Stomach (tissue), 9 donors: Measurements from ENCODE around the gene RNF11. TPM values are rescaled to one million over a fixed set of nuclear protein-coding genes. Genes with fewer than 3 reads are reported as not detected.

Experiments used
- DNase-seq, 2 donors: peaks; one replicate each; pipeline versions ENCODE4 v3.0.0 to v3.0.0-alpha.2; 2013 to 2019
- H3K27ac ChIP-seq, 5 donors: fragments of 200-600 bp in 4 of 5; sonication (generic) in 4 of 5; one replicate each; pipeline ENCODE4 v1.5.1; 2013 to 2019; ENCODE audit warnings: mild to moderate bottlenecking in 1 of 5, moderate library complexity in 1 of 5
- H3K27me3 ChIP-seq, 3 donors: fragments of 200-600 bp; sonication (generic); one replicate each; pipeline ENCODE4 v1.5.1; 2017 to 2019; ENCODE audit warnings: mixed run types in 1 of 3
- H3K36me3 ChIP-seq, 4 donors: fragments of 200-600 bp; sonication (generic); 1 replicate in 3 of 4; 2 replicates in 1 of 4; pipeline ENCODE4 v1.5.1; 2016 to 2019
- H3K4me1 ChIP-seq, 4 donors: fragments of 200-600 bp; sonication (generic); one replicate each; pipeline ENCODE4 v1.5.1; 2016 to 2019
- H3K4me3 ChIP-seq, 4 donors: fragments of 200-600 bp; sonication (generic) in 3 of 4; one replicate each; pipeline ENCODE4 v1.5.1; 2016 to 2019; ENCODE audit warnings: mild to moderate bottlenecking in 1 of 4
- H3K9me3 ChIP-seq, 4 donors: fragments of 200-600 bp; sonication (generic); one replicate each; pipeline ENCODE4 v1.5.1; 2016 to 2019
- EP300 ChIP-seq: sonication (generic); formaldehyde crosslinking; IDR thresholded peaks from one replicate; pipeline ENCODE4 v1.6.1; 2017; ENCODE audit warnings: antibody characterized with exemption
- POLR2A ChIP-seq, 4 donors: fragments of 450-650 bp; IDR thresholded peaks; one replicate each; pipeline ENCODE4 v1.6.1; 2016; ENCODE audit warnings: antibody characterized with exemption in 4 of 4, control low read depth in 2 of 4, mild to moderate bottlenecking in 1 of 4, moderate library complexity in 1 of 4
- POLR2AphosphoS5 ChIP-seq, 3 donors: sonication (generic); formaldehyde crosslinking; IDR thresholded peaks; one replicate each; pipeline ENCODE4 v1.6.1; 2016; ENCODE audit warnings: antibody characterized with exemption in 3 of 3
- WGBS, 5 donors: extraction: QIAGEN DNeasy Blood & Tissue Kit in 3 of 5; methylation state at CpG; one replicate each; pipeline versions ENCODE4 v1.1.5 to v1.1.7; 2013 to 2018; 5-methylcytosine and 5-hydroxymethylcytosine counted together
- intact Hi-C: fragments of 100-400 bp; cut with DNase I; formaldehyde crosslinking; loops from one replicate; pipeline ENCODE4 v1.15.1; 2023; ENCODE audit warnings: low total_unique reads
- polyA plus RNA-seq, 3 donors: library from polyadenylated mRNA; stranded (reverse); fragments of 200-250 nt; gene quantifications; one replicate each; pipeline ENCODE4 v1.2.3, GENCODE V29; 2013
- total RNA-seq, 5 donors: library from RNA; depleted of rRNA; stranded (reverse); fragments of >200 nt; gene quantifications; one replicate each; pipeline versions ENCODE4 v1.1.0 to v1.2.3, GENCODE V29; 2014 to 2016
- TF ChIP-seq, protein P1 (sequence below), 7 experiments: fragments of 450-650 bp in 4 of 7; fragments of 200-600 bp in 3 of 7; sonication (generic) in 3 of 7; IDR thresholded peaks; one replicate each; pipeline ENCODE4 v1.5.1; 2016 to 2019; ENCODE audit warnings: antibody characterized with exemption in 7 of 7, control low read depth in 2 of 7, mild to moderate bottlenecking in 1 of 7
- donor health status: healthy with polysubstance abuse.
- donor health status: Bipolar disorder and iron deficiency.
- donor health status: healthy.

The RNF11 gene
- total and polyA plus RNA-seq, 8 donors: 34.6 to 120 (median 74.4) TPM

- no peaks in the 10 kb centered on the region for H3K9me3 ChIP-seq
- H3K4me3 ChIP-seq: no peak overlapping the region
- WGBS, 5 donors: 56 to 68% (median 64%) methylated on average over 4 of the region's 4 CpGs
- peaks cover 15 to 30% (median 23%) of the 10 kb centered on the region in 4 donors for H3K4me1 ChIP-seq
- no peak for DNase-seq
- peaks cover 0 to 13% (median 3%) of the 10 kb centered on the region in 4 donors for H3K36me3 ChIP-seq
- no peak overlapping the region for H3K27ac ChIP-seq
- intact Hi-C loops: no loop called here
- H3K27me3 ChIP-seq: no peaks in the 10 kb centered on the region
- no peak for TF ChIP-seq POLR2AphosphoS5 (IDR thresholded peaks at IDR 0.05)
Measured at GRCh38 chr1:51316846-51317120, 80.7 kb downstream of the RNF11 start.

- Histone ChIP-seq H3K36me3 (peaks cover 0 to 4% (median 0%) of the 10 kb centered on the region in 4 donors), H3K27me3 (no peaks in the 10 kb centered on the region), H3K27ac (no peak overlapping the region), H3K9me3 (no peaks in the 10 kb centered on the region), H3K4me1 (peaks cover 15 to 30% (median 23%) of the 10 kb centered on the region in 4 donors), H3K4me3 (no peak overlapping the region)
- 87 to 93% (median 92%) methylated on average over 7 of the region's 7 CpGs for WGBS, 5 donors
- TF ChIP-seq POLR2A (IDR thresholded peaks at IDR 0.05) (no peak), POLR2AphosphoS5 (IDR thresholded peaks at IDR 0.05) (no peak), EP300 (no peak)
- TF ChIP-seq, protein P1, sequence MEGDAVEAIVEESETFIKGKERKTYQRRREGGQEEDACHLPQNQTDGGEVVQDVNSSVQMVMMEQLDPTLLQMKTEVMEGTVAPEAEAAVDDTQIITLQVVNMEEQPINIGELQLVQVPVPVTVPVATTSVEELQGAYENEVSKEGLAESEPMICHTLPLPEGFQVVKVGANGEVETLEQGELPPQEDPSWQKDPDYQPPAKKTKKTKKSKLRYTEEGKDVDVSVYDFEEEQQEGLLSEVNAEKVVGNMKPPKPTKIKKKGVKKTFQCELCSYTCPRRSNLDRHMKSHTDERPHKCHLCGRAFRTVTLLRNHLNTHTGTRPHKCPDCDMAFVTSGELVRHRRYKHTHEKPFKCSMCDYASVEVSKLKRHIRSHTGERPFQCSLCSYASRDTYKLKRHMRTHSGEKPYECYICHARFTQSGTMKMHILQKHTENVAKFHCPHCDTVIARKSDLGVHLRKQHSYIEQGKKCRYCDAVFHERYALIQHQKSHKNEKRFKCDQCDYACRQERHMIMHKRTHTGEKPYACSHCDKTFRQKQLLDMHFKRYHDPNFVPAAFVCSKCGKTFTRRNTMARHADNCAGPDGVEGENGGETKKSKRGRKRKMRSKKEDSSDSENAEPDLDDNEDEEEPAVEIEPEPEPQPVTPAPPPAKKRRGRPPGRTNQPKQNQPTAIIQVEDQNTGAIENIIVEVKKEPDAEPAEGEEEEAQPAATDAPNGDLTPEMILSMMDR (IDR thresholded peaks at IDR 0.05): no peak
- intact Hi-C loops: no loop called here
- no peak for DNase-seq
Measured at GRCh38 chr1:51317798-51318197, 81.7 kb downstream of the RNF11 start.

DNA sequence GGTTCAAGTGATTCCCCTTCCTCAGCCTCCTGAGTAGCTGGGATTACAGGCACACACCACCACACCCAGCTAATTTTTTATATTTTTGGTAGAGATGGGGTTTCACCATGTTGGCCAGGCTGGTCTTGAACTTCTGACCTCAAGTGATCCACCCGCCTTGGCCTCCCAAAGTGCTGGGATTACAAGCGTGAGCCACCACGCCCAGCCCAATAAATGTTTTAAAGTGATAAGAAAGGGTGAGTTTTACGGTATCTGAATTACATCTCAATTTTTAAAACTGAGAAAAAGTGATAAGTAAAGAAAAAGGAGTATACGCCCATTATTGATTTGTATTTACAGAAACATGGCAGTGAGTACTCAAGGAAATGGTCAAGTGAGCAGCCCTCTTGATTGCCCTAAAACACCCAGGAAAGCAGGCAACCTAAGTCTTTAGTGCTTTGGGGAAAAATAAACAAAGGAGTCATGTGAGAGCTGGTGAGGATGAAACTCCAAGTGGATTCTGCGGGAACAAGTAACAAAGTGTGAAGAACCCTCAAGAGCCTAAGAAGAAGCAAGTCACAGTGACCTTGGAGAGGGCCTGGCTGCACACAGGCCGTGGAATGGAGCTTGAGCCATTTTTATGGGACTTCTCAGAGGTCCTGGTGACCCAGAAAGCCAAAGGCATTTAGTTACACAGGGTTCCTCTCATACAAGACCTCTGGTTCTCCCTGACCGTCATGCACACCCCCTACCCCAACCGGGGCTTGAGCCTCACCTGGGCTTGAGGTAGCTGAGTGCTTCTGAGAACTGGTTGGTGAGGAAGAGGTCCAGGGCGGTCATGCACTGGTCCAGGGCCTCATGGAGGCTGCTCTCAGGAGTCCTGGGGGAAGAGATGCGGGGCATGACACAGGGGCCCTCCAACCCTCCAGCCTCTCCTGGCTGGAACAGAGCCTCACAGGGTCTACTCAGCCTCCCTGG lies 85.2 kb downstream of the RNF11 start:
- no peak for DNase-seq
- Histone ChIP-seq H3K27ac (no peak overlapping the region), H3K27me3 (no peaks in the 10 kb centered on the region), H3K9me3 (no peaks in the 10 kb centered on the region), H3K4me1 (peaks cover 0 to 6% (median 1%) of the 10 kb centered on the region in 4 donors), H3K4me3 (no peak overlapping the region), H3K36me3 (peaks cover 0 to 4% (median 0%) of the 10 kb centered on the region in 4 donors)
- intact Hi-C loops: no loop called here
- WGBS, 5 donors: 80 to 88% (median 85%) methylated on average over 11 of the region's 11 CpGs
- no peak for TF ChIP-seq EP300
- no peak for TF ChIP-seq POLR2A (IDR thresholded peaks at IDR 0.05)
- TF ChIP-seq, protein P1 (IDR thresholded peaks at IDR 0.05): no peak
- TF ChIP-seq POLR2AphosphoS5 (IDR thresholded peaks at IDR 0.05): no peak

DNA sequence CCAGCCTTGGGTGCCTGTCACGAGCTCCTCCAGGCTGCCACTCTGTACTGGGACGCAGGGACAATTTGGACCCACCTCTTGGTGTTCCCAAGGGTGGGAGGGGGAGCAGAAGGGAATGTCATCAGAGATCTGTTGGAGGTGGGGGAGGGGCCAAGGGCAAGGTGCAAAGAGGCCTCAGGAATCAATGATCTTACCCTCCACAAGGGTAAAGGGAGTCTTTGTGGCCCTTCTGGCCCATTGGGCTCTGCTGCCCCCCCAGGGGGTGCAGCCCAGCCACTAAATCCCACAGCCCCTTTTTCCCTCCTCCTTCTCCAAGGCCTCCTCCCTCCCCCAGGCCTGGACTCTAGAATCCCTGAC lies 85.8 kb downstream of the RNF11 start:
- Histone ChIP-seq H3K27me3 (no peaks in the 10 kb centered on the region), H3K4me1 (no peaks in the 10 kb centered on the region), H3K36me3 (peaks cover 0 to 4% (median 0%) of the 10 kb centered on the region in 4 donors), H3K27ac (no peak overlapping the region), H3K4me3 (no peak overlapping the region), H3K9me3 (no peaks in the 10 kb centered on the region)
- DNase-seq: no peak
- WGBS, 5 donors: 80 to 100% (median 89%) methylated on average over 1 to 2 of the region's 2 CpGs
- intact Hi-C loops: no loop called here
- TF ChIP-seq, protein P1 (IDR thresholded peaks at IDR 0.05): no peak
- no peak for TF ChIP-seq POLR2A (IDR thresholded peaks at IDR 0.05)
- TF ChIP-seq EP300: no peak
- no peak for TF ChIP-seq POLR2AphosphoS5 (IDR thresholded peaks at IDR 0.05)
